Measurements from ENCODE around the gene PRKCE.

Gene PRKCE

DNA sequence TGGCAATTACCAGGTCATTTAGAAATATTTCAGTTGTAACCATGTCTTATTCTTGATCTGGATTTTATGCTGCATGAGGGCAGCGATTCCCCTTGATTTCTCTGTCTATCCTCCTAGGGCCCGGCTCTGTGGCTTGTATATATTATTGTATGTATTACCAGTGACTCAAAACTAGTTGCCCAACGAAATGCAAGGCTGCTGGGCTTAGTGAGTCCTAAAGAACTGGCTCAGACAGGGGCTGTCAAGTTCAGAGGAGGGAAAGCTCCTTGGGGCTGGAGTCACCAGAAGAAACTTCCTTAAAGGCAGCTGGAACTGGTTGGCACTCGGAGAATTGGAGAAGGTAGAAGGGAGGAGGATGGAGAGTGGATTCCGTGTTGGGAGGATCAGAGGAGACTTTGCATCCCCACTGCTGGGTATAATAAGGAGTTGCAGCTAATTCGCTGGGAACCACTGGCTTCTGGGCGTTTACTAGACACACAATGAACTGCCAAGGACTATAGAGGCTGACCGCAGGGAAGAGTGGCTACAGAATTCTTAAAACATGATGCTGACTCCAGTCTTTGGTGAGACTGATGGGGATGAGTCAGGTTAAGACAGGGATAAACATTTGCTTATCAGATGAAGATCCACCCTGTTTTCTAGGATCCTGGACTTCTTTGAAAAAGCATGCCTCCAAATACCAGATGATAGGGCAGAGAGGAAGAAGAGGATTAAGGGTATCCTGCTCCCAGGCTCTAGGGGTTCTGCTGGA is 104.3 kb downstream of the PRKCE start:
- DNase-seq (ENCODE audit: low read depth) = no peak

DNA sequence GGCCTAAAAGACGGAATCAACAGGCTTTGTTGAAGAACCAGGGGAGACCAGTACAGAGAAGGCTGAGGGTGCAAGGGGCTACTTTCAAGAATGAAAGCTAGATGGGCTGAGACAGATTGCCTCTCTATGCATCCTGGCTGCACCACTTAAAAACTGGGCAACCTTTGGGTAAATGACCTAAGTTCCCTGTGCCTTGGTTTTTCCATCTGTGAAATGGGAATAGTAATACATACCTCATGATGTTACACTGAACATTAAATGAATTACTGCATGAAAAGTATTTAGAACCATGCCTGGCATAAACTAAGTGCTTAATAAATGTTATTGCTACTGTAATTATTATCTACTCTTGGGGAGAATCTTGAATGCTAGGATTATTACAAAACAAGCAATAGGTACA is 106.5 kb downstream of the PRKCE start:
- DNase-seq (ENCODE audit: low read depth) = no peak

- no peak for DNase-seq (ENCODE audit: low read depth)
These were observed 107.9 kb downstream of the PRKCE start for GRCh38 chr2:45759310-45759851.

GRCh38 chr2:45761635-45762034 is 110.2 kb downstream of the PRKCE start:
- DNase-seq (ENCODE audit: low read depth) = no peak

- DNase-seq (ENCODE audit: low read depth) = no peak
These were observed 111.8 kb downstream of the PRKCE start for GRCh38 chr2:45763255-45763654.

DNA sequence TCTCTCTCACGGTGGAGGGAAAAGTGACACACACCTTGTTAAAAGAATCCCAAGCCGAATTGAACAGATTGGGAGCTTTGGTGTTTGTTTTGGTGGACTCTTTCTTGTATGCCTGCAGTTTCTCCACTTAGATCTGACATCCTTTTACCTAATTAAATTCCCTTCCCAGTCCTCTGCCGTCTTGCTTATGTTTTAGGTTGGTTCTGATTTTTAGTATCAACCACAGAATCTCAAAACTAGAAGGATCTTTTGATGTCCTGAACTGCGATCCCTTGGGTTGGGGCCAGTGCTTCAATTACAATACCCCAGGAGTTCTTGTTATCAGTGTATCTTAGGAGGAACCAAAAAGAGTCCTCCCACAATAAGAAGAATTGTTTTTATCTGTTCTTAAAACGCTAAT is 112.3 kb downstream of the PRKCE start:
- no peak for DNase-seq (ENCODE audit: low read depth)

DNA sequence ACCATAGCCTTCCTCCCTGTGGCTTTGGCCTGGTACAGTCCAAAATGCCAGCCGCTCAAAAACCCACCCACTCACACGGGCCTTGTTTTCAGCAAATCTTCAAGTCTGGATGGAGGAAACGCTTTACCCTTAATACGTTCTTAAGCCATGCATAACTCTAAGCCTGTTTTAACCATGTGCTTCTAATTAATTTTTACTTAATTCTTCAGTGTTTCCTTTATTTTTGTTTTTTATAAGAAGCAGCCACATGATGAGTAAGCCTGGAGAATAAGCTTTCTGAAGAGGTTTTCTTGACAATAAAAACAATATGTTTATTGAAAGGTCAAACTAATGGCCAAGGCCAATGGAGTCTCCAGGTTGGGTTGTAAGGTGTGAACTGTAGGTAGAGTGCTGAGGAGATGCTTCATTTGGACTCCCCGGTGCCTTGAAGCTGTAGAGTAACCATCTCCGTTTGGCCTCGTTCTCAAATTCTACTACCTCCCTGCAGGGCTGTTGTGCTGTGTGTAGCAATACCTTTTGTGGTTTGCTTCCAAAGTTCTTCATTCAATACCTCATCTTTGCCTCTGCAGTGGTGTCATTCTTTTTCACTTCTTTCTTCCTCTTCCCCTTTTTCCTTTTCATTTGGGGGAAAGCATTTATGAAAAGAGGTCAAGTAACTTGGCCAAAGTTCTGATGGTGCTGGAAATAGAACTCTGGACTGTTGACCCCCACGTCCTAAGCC is 113.7 kb downstream of the PRKCE start:
- no peak for DNase-seq (ENCODE audit: low read depth)

DNA sequence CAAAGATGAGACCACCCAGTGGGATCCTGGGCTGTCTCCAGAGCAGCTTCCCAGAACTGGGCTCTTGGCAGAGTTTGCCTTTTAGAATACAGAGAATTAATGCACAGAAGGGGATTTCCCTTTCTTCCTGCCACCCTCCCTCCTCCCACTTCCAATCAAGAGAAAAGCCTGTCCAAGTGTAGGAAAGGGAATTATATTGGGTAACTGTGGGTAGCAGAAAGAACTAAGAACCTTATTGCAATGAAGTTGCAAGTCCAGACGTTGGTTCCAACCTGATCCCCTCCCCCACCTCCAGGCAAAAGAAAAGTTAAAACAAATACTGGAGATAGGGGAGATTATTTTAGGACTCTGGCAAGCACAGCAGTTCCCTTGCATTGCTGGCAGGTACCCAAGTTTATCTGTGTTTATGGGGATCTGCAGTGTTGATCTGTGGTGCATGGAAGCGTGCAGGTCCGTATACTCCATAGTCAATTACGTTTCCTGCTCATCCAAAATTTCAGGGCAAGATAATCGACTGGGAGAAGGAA is 114.3 kb downstream of the PRKCE start:
- DNase-seq (ENCODE audit: low read depth) = no peak

DNA sequence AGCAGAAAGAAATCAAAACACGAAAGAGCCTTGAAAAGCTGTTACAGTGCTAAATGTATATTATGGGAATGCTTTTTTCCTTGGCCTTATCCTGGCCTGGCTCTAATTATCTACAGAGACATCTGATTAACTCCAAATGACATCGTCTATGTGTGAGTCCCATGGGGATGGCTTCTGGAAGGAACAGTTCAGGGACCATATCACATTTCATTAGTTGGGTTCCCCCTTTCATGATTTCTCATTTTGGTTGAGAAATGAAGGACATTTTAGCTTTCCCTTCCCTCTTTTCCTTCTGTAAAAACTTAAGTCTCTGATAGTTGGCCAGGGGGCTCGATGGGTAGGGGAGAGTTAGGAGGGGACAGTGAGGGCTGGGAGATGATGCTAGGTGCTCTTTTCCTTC is 116.7 kb downstream of the PRKCE start:
- no peak for DNase-seq (ENCODE audit: low read depth)

DNA sequence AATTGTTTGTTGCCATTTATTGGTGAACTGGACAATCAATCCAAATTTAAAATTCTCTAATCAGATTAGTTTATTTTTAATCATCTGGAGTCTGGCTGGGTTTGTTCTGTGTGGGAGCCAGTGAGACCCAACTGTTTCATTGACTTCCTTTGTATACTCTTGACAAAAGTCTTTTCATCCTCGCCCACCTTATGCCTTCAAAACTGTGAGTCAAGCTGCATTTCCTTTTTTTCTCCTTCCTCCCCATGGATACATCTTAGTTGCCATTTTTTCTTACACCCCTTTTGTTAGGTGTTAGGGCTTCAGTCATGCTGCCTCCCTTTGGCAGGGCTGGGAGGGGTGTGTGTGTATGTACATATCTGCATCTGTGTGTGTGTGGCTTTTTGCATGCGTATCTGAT is 117.6 kb downstream of the PRKCE start:
- DNase-seq (ENCODE audit: low read depth) = no peak

DNA sequence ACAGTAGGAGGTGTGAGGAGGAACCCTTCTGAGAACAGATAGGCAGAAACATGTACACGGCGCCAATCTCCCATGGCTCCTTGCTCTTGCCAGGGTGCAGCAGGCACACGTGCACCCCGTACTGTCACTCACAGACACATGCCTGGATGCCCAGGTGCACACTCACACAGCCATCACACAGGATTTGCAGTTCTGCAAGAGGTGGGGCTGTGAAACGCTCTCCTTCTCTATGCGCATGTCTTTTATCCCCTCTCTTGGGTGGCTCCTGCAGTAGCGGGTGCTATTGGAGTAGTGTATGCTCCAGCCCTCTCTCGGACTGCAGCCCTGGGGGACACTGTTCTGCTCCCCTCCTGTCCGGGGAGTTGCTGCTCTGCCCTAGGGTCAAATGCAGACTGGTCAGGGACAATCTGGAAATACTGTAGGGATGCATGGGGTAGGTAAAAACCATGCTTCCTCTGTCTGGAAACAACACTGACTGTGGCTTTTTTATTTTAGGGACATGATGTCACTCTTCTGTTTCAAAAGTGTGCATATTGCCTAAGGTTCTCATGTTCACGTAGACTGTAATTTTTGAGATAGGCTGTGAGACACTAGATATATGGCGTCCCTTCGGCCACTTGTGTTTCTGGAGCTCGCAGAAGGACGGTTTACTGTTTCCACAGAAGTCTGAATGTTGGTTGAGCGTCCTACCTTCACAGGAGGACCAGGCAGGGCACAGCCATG is 118.5 kb downstream of the PRKCE start:
- DNase-seq (ENCODE audit: low read depth) = no peak

GRCh38 chr2:45770811-45771210 is 119.3 kb downstream of the PRKCE start:
- no peak for DNase-seq (ENCODE audit: low read depth)

GRCh38 chr2:45771261-45771660 is 119.8 kb downstream of the PRKCE start:
- DNase-seq (ENCODE audit: low read depth) = no peak

- DNase-seq (ENCODE audit: low read depth) = no peak
These were observed 120.6 kb downstream of the PRKCE start for GRCh38 chr2:45772038-45772437.

DNA sequence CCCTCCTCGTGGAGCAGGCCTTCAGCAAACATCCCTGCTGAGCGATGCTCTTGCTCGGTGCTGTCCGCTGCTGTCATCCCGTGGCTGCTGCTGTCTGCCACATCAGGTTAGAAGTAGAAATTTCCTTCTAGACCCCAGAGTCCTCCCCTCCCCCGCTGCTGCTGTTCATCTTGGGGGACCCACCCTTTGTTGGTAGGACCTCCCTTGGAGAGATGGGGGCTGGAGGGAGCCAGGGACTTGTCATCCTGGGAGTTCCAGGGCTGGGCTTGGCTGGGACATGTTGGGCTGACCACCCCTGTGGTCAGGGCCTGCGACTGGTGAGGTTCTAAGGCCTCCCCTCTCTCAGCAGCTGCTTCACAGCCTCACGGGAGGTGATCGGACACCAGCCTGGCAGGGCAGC is 122.4 kb downstream of the PRKCE start:
- no peak for DNase-seq (ENCODE audit: low read depth)

DNA sequence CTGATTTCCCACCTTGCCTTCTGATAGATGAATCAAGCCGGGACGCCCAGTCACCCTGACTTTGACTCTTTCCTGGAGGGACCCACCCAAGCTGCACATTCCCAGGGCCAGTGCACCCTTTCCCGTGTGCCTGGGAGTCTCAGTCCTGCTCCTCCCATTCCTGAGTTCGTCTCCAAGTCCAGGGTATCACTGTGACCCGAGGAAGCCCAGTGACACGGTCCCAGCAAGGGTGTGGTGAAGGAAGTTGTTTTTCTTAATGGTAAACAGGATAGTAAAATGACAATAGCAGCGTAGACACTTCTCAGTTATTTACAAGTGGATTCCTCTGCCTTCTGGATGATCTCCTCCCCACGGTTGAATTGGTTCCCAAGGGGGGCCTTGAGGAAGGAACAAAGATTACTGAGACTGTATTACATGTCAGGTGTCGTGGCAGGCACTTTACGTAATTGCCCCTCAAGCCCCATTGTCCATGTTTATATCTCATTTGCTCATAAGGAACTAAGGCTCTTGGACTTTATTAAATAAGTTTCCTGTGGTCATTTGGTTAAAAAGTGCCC is 123.3 kb downstream of the PRKCE start:
- no peak for DNase-seq (ENCODE audit: low read depth)

- DNase-seq (ENCODE audit: low read depth) = no peak
These were observed 124.9 kb downstream of the PRKCE start for GRCh38 chr2:45776160-45776955.

DNA sequence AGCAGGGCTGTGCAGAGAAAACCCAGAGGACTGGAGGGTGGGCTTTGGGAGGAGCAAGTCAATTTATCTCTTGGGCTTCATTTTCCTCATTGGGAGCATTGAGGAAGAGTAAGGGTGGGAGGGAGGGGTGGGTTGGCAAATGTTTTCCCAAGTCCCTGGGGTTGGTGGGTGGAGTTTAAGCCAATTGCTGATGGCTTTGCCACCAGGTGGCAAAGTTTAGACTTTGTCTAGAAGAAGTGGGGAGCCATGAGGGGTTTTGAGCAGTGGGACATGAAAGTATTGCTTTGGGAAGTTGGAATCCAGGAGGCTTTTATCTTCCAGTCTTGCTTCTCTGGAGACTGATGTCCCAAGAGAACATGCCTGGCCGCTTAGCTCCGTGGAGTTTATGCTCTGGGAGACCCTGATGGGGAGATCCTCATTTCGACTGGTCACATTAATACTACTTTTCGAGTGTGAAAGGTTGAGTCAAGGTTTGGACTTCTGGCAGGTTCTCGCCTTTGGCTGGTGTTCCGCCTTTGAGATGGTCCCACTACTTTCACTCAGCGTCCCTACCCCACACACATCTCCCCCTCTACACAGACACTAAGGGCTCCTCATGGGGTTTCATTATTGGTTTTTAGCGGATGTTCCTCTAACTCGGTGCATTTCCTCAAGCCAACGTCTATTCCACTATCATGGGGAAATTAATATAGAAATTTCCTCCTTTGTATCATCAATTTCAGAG is 126.7 kb downstream of the PRKCE start:
- no peak for DNase-seq (ENCODE audit: low read depth)

DNA sequence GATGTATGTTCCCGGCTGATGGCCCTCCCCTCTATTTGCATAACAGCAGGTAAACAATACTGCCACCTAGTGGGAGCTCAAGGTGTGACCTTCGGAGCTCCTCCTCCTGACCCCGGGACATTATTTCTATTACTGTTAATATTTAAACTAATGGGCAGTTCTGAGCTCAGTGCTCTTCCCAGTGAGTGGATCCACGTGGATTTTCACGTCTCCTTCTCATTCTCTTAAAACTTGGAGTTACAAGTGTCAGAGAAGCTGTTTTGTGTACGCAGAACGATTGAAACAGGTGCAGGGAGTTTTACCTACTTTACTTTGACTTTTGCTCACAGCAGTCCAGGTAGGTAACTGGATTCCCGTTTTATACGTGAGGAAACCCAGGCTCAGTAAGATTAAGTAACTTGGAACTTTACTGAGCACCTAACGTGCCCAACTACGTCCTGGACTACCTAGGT is 127.3 kb downstream of the PRKCE start:
- DNase-seq (ENCODE audit: low read depth) = peak; percentile 47

All from activated gamma-delta T cell treated with anti-CD3 and anti-CD28 coated beads, Interleukin-2, amount 50 U/mL, for 16 hours (primary cell).